Fibroblast of lung (primary cell): ENCODE results near the gene TLCD2.

ENCODE experiments used
- CTCF ChIP-seq, 2 donors: IDR thresholded peaks in 1 of 2; conservative IDR thresholded peaks in 1 of 2; 1 replicate in 1 of 2; 2 replicates in 1 of 2; pipeline ENCODE4 v1.5.1; 2011 to 2012; ENCODE audit warnings: low read length in 2 of 2, control low read depth in 1 of 2, inconsistent platforms in 1 of 2, low read depth in 1 of 2, mild to moderate bottlenecking in 1 of 2
- EZH2 ChIP-seq: IDR thresholded peaks from 2 replicates; pipeline ENCODE4 v1.5.1; 2012; ENCODE audit warnings: low read length, control low read depth, mild to moderate bottlenecking; ENCODE audit errors: missing control alignments

GRCh38 chr17:1710807-1711553 lies 803 bp upstream of the TLCD2 start:
- no peak for TF ChIP-seq CTCF (conservative IDR thresholded peaks at IDR 0.05 in 1 of 2, IDR thresholded peaks at IDR 0.05 in 1 of 2; ENCODE audit: low read depth in 1 of 2, low read length in 2 of 2)
- no peak for TF ChIP-seq EZH2
